ENCODE measurements around the gene PPARD. TPM values are rescaled to one million over a fixed set of nuclear protein-coding genes. Genes with fewer than 3 reads are reported as not detected.

The PPARD gene
- total RNA-seq, 1 experiment from 2014 or later: 38.4 TPM

DNA sequence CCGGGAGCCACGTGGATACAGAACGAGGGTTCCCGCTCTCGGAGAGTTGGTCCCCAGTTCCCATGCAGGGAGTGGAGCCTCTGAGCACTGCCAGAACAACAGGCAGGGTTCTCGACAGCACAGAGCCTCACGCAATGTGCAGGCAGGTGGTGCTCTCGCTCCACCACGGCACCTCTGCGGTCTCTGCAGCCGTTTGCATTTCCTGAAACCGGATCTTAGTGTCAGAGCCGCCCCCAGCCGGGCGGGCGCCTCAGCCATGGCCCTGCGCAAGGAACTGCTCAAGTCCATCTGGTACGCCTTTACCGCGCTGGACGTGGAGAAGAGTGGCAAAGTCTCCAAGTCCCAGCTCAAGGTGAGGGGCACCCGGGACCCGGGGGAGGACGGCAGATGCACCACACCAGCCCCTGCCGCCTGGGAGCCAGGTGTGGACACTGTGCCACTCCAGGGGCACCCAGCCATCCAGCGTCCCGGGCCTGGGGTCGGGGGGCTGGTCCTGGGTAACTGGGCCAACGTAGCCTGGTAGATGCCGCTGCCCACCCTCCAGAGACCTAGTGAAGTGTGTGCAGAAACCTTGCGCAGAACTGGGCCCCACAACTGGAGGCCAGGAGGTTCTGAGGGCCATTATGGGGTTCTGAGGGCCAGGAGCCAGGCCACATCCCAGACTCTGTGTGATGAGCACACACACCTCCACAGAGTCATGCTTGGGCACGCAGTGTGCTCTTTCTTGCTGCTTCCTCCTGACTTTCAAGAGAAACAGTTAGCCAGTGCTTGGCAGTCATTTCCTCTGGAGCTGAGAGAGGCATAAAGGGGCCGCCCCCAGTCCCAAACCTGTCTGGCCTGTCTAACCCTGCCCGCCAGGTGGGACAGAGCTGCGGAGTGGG lies 44.5 kb upstream of the PPARD start, which contains the start of gene DEF6 (continued):
- no peak for TF ChIP-seq SRF (IDR thresholded peaks at IDR 0.05; ENCODE audit: low read depth)
- TF ChIP-seq ELF1 (IDR thresholded peaks at IDR 0.05; ENCODE audit: borderline replicate concordance, low read depth): peak; percentile 84; the same call in 1 of the 2 replicates
- no peak for TF ChIP-seq JUND (IDR thresholded peaks at IDR 0.05)
- TF ChIP-seq EZH2 (IDR thresholded peaks at IDR 0.05): no peak
- TF ChIP-seq, protein P1, sequence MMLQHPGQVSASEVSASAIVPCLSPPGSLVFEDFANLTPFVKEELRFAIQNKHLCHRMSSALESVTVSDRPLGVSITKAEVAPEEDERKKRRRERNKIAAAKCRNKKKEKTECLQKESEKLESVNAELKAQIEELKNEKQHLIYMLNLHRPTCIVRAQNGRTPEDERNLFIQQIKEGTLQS (IDR thresholded peaks at IDR 0.05): no peak
- TF ChIP-seq RAD21 (IDR thresholded peaks at IDR 0.05; ENCODE audit: low read depth): peak; percentile 100

DNA sequence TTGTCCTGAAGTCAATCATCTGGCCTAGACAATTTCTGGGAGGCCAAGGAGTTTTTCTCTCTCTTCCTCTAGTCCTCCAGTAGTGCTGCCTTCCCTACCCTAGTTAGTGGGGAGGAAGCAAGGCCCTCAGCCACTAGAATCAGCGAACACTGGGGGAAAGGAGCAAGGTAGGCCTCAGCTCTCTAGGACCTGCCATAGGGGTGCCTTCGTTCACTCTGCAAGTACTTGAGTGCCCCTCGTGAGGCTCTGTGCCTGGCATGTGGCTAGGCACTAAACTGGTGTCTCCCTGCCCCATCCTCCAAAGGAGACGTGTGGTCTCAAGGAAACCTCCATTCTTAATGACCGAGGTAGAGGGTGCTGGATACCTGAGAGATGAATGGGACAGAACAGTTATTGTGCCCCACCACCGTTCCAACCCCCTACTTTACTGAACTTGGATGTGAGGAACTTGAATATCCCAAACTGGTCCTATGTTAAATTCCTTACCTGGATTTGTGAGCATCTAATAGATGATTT lies 43.7 kb upstream of the PPARD start:
- H3K4me1 ChIP-seq (ENCODE audit: control insufficient read depth in 1 of 2, insufficient read depth in 2 of 2, low read length in 2 of 2): peaks cover 21 to 48% of the 10 kb centered on the region in 2 experiments
- TF ChIP-seq YY1 (IDR thresholded peaks at IDR 0.05; ENCODE audit: extremely low read depth, insufficient replicate concordance, low read depth, low read length) (no peak), ELF1 (IDR thresholded peaks at IDR 0.05; ENCODE audit: borderline replicate concordance, low read depth) (no peak), CBX3 (IDR thresholded peaks at IDR 0.05; ENCODE audit: low read depth) (no peak), RAD21 (IDR thresholded peaks at IDR 0.05; ENCODE audit: low read depth) (no peak), EGR1 (IDR thresholded peaks at IDR 0.05; ENCODE audit: low read depth) (no peak), ZNF274 (IDR thresholded peaks at IDR 0.05; ENCODE audit: low read depth, low read length) (no peak), JUND (IDR thresholded peaks at IDR 0.05) (no peak), POLR2A (IDR thresholded peaks at IDR 0.05; ENCODE audit: borderline replicate concordance, extremely low read depth, insufficient read depth, insufficient read length) (no peak), FOSL1 (IDR thresholded peaks at IDR 0.05; ENCODE audit: low read depth) (no peak), SRF (IDR thresholded peaks at IDR 0.05; ENCODE audit: low read depth) (no peak)
- TF ChIP-seq, protein P2, sequence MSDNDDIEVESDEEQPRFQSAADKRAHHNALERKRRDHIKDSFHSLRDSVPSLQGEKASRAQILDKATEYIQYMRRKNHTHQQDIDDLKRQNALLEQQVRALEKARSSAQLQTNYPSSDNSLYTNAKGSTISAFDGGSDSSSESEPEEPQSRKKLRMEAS (IDR thresholded peaks at IDR 0.05): no peak
- TF ChIP-seq, protein P1 (IDR thresholded peaks at IDR 0.05): no peak
- TF ChIP-seq, protein P3, sequence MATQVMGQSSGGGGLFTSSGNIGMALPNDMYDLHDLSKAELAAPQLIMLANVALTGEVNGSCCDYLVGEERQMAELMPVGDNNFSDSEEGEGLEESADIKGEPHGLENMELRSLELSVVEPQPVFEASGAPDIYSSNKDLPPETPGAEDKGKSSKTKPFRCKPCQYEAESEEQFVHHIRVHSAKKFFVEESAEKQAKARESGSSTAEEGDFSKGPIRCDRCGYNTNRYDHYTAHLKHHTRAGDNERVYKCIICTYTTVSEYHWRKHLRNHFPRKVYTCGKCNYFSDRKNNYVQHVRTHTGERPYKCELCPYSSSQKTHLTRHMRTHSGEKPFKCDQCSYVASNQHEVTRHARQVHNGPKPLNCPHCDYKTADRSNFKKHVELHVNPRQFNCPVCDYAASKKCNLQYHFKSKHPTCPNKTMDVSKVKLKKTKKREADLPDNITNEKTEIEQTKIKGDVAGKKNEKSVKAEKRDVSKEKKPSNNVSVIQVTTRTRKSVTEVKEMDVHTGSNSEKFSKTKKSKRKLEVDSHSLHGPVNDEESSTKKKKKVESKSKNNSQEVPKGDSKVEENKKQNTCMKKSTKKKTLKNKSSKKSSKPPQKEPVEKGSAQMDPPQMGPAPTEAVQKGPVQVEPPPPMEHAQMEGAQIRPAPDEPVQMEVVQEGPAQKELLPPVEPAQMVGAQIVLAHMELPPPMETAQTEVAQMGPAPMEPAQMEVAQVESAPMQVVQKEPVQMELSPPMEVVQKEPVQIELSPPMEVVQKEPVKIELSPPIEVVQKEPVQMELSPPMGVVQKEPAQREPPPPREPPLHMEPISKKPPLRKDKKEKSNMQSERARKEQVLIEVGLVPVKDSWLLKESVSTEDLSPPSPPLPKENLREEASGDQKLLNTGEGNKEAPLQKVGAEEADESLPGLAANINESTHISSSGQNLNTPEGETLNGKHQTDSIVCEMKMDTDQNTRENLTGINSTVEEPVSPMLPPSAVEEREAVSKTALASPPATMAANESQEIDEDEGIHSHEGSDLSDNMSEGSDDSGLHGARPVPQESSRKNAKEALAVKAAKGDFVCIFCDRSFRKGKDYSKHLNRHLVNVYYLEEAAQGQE (IDR thresholded peaks at IDR 0.05; ENCODE audit: low read depth): no peak
- TF ChIP-seq, protein P4, sequence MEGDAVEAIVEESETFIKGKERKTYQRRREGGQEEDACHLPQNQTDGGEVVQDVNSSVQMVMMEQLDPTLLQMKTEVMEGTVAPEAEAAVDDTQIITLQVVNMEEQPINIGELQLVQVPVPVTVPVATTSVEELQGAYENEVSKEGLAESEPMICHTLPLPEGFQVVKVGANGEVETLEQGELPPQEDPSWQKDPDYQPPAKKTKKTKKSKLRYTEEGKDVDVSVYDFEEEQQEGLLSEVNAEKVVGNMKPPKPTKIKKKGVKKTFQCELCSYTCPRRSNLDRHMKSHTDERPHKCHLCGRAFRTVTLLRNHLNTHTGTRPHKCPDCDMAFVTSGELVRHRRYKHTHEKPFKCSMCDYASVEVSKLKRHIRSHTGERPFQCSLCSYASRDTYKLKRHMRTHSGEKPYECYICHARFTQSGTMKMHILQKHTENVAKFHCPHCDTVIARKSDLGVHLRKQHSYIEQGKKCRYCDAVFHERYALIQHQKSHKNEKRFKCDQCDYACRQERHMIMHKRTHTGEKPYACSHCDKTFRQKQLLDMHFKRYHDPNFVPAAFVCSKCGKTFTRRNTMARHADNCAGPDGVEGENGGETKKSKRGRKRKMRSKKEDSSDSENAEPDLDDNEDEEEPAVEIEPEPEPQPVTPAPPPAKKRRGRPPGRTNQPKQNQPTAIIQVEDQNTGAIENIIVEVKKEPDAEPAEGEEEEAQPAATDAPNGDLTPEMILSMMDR (IDR thresholded peaks at IDR 0.05 in 2 of 3, conservative IDR thresholded peaks at IDR 0.05 in 1 of 3; ENCODE audit: borderline replicate concordance in 1 of 3, insufficient read depth in 1 of 3, low read depth in 2 of 3, low read length in 2 of 3): no peak
- H3K9ac ChIP-seq (ENCODE audit: low read length): peak overlapping the region; percentile 91
- H3K79me2 ChIP-seq (ENCODE audit: insufficient read depth, low read length): peaks cover 17% of the 10 kb centered on the region; the same call in 1 of the 2 replicates
- H2AFZ ChIP-seq (ENCODE audit: low read depth, low read length, poor library complexity, severe bottlenecking): no peak overlapping the region
- H4K20me1 ChIP-seq (ENCODE audit: insufficient read depth): no peaks in the 10 kb centered on the region
- H3K36me3 ChIP-seq (ENCODE audit: control insufficient read depth in 1 of 2, insufficient read depth in 2 of 2, low read length in 2 of 2): peaks cover 7 to 10% of the 10 kb centered on the region in 2 experiments; a peak in 3 of 4 replicates
- ChIA-PET CTCF (interaction anchor here (1.5 to 3.8 kb wide), 2 partner anchors 151 to 169 kb away, joined by 4 to 46 read pairs; partner anchors contain the start of gene FANCE), POLR2A (no interaction called here), RAD21 (ENCODE audit: low non-redundant PET in 1 of 2, low total read pairs in 2 of 2, uncharacterized antibody in 2 of 2, unreplicated experiment in 2 of 2) (interaction anchor here in 1 of 2 experiments (1.0 kb wide), 1 partner anchor 151 kb away, joined by 5 read pairs; no protein-coding TSS in a partner anchor)
- no peaks in the 10 kb centered on the region for H3K27me3 ChIP-seq (ENCODE audit: insufficient read depth, low read length)
- intact Hi-C loops (cut with micrococcal nuclease): no loop called here
- H3K27ac ChIP-seq (ENCODE audit: low read depth, low read length): peak overlapping the region; percentile 70; the same call in 1 of the 2 replicates
- DNase-seq (ENCODE audit: low read depth, low spot score) (no peak), ATAC-seq (no peak)
- peak overlapping the region; percentile 90 for H3K4me2 ChIP-seq (ENCODE audit: low read length)
- H3K9me2 ChIP-seq (ENCODE audit: insufficient read depth): no peaks in the 10 kb centered on the region
- no TSS peak for BruUV-seq (replicated peaks)
- H3K4me3 ChIP-seq (replicated peaks in 1 of 2; ENCODE audit: low read depth in 1 of 2, low read length in 2 of 2): peak overlapping the region; percentile 84 to 94
- no peaks in the 10 kb centered on the region for H3K9me3 ChIP-seq (ENCODE audit: control insufficient read depth in 1 of 2, insufficient read depth in 1 of 2, low read depth in 1 of 2, low read length in 2 of 2)
